Measurements from ENCODE around the gene PAM.

Gene PAM

GRCh38 chr5:102754767-102755431 lies at the start of gene PAM:
TSS of gene PAM (plus strand) at chr5:102755305. CDS start at chr5:102866196, 110,891 bp downstream.
- Histone ChIP-seq H3K27ac (ENCODE audit: low read depth, low read length) (no peak within 1 kb of the TSS), H3K79me2 (ENCODE audit: insufficient read depth, low read length) (no peaks in the 10 kb centered on the region), H3K9me2 (replicated peaks; ENCODE audit: insufficient read depth, low read length) (no peaks in the 10 kb centered on the region), H3K4me3 (ENCODE audit: insufficient read depth, low read length, poor library complexity, severe bottlenecking) (peak within 1 kb of the TSS; percentile 53), H3K9me3 (ENCODE audit: insufficient read depth, low read length) (no peaks in the 10 kb centered on the region), H3K4me2 (ENCODE audit: low read depth, low read length, poor library complexity, severe bottlenecking) (peak within 1 kb of the TSS; percentile 67), H3K9ac (ENCODE audit: low read length) (peak within 1 kb of the TSS; percentile 50), H3K27me3 (ENCODE audit: low read length) (no peaks in the 10 kb centered on the region), H3K36me3 (ENCODE audit: low read length) (no peaks in the 10 kb centered on the region), H3F3A (ENCODE audit: insufficient read depth) (no peaks in the 10 kb centered on the region), H2AFZ (ENCODE audit: low read depth, low read length, severe bottlenecking) (peak within 1 kb of the TSS; percentile 70), H4K20me1 (ENCODE audit: low read depth, low read length) (no peaks in the 10 kb centered on the region)
- no peak for TF ChIP-seq CTCF (IDR thresholded peaks at IDR 0.05; ENCODE audit: insufficient read depth, low read length, poor library complexity, severe bottlenecking)
- no peak for TF ChIP-seq EZH2phosphoT487 (conservative IDR thresholded peaks at IDR 0.05; ENCODE audit: low read length)

GRCh38 chr5:102711525-102712385 lies 43.4 kb upstream of the PAM start:
- H3F3A ChIP-seq (ENCODE audit: insufficient read depth): no peaks in the 10 kb centered on the region
- H3K9me2 ChIP-seq (replicated peaks; ENCODE audit: insufficient read depth, low read length): no peaks in the 10 kb centered on the region
- H3K27me3 ChIP-seq (ENCODE audit: low read length): no peaks in the 10 kb centered on the region
- no peak overlapping the region for H3K9ac ChIP-seq (ENCODE audit: low read length)
- no peak overlapping the region for H2AFZ ChIP-seq (ENCODE audit: low read depth, low read length, severe bottlenecking)
- H4K20me1 ChIP-seq (ENCODE audit: low read depth, low read length): no peaks in the 10 kb centered on the region
- H3K4me3 ChIP-seq (ENCODE audit: insufficient read depth, low read length, poor library complexity, severe bottlenecking): no peak overlapping the region
- no peak overlapping the region for H3K4me2 ChIP-seq (ENCODE audit: low read depth, low read length, poor library complexity, severe bottlenecking)
- H3K36me3 ChIP-seq (ENCODE audit: low read length): no peaks in the 10 kb centered on the region
- TF ChIP-seq EZH2phosphoT487 (conservative IDR thresholded peaks at IDR 0.05; ENCODE audit: low read length) (no peak), CTCF (IDR thresholded peaks at IDR 0.05; ENCODE audit: insufficient read depth, low read length, poor library complexity, severe bottlenecking) (no peak)
- no peaks in the 10 kb centered on the region for H3K9me3 ChIP-seq (ENCODE audit: insufficient read depth, low read length)
- H3K79me2 ChIP-seq (ENCODE audit: insufficient read depth, low read length): no peaks in the 10 kb centered on the region
- no peak overlapping the region for H3K27ac ChIP-seq (ENCODE audit: low read depth, low read length)

GRCh38 chr5:102713278-102713677 lies 41.8 kb upstream of the PAM start:
- Histone ChIP-seq H3K9me3 (ENCODE audit: insufficient read depth, low read length) (no peaks in the 10 kb centered on the region), H3K36me3 (ENCODE audit: low read length) (no peaks in the 10 kb centered on the region), H3F3A (ENCODE audit: insufficient read depth) (no peaks in the 10 kb centered on the region), H3K9ac (ENCODE audit: low read length) (no peak overlapping the region), H3K79me2 (ENCODE audit: insufficient read depth, low read length) (no peaks in the 10 kb centered on the region), H3K9me2 (replicated peaks; ENCODE audit: insufficient read depth, low read length) (no peaks in the 10 kb centered on the region), H3K27me3 (ENCODE audit: low read length) (no peaks in the 10 kb centered on the region), H3K27ac (ENCODE audit: low read depth, low read length) (no peak overlapping the region), H4K20me1 (ENCODE audit: low read depth, low read length) (no peaks in the 10 kb centered on the region), H2AFZ (ENCODE audit: low read depth, low read length, severe bottlenecking) (no peak overlapping the region), H3K4me3 (ENCODE audit: insufficient read depth, low read length, poor library complexity, severe bottlenecking) (no peak overlapping the region), H3K4me2 (ENCODE audit: low read depth, low read length, poor library complexity, severe bottlenecking) (no peak overlapping the region)
- no peak for TF ChIP-seq CTCF (IDR thresholded peaks at IDR 0.05; ENCODE audit: insufficient read depth, low read length, poor library complexity, severe bottlenecking)
- no peak for TF ChIP-seq EZH2phosphoT487 (conservative IDR thresholded peaks at IDR 0.05; ENCODE audit: low read length)
